ENCODE results near the gene ATP6V0C. TPM values are rescaled to one million over a fixed set of nuclear protein-coding genes. Genes with fewer than 3 reads are reported as not detected.

The ATP6V0C gene
- total RNA-seq, 4 donors from 2014 or later, result 48.1 to 73.0 (median 61.1) TPM

- Histone ChIP-seq H3K27me3 (no peaks in the 10 kb centered on the region), H3K4me1 (peaks cover 0 to 27% (median 7%) of the 10 kb centered on the region in 4 donors), H3K27ac (no peak overlapping the region), H3K4me3 (no peak overlapping the region), H3K9me3 (no peaks in the 10 kb centered on the region), H3K36me3 (peaks cover 0 to 7% (median 0%) of the 10 kb centered on the region in 3 donors)
- no peak for DNase-seq (ENCODE audit: low spot score in 2 of 2)
- TF ChIP-seq EP300 (IDR thresholded peaks at IDR 0.05) (no peak), POLR2A (IDR thresholded peaks at IDR 0.05) (no peak)
- TF ChIP-seq, protein P1, sequence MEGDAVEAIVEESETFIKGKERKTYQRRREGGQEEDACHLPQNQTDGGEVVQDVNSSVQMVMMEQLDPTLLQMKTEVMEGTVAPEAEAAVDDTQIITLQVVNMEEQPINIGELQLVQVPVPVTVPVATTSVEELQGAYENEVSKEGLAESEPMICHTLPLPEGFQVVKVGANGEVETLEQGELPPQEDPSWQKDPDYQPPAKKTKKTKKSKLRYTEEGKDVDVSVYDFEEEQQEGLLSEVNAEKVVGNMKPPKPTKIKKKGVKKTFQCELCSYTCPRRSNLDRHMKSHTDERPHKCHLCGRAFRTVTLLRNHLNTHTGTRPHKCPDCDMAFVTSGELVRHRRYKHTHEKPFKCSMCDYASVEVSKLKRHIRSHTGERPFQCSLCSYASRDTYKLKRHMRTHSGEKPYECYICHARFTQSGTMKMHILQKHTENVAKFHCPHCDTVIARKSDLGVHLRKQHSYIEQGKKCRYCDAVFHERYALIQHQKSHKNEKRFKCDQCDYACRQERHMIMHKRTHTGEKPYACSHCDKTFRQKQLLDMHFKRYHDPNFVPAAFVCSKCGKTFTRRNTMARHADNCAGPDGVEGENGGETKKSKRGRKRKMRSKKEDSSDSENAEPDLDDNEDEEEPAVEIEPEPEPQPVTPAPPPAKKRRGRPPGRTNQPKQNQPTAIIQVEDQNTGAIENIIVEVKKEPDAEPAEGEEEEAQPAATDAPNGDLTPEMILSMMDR (IDR thresholded peaks at IDR 0.05), result no peak
- 81 to 82% methylated on average over 11 to 12 of the region's 12 CpGs for WGBS, 2 donors
Measured at GRCh38 chr16:2480948-2481347, 32.8 kb upstream of the ATP6V0C start.

DNA sequence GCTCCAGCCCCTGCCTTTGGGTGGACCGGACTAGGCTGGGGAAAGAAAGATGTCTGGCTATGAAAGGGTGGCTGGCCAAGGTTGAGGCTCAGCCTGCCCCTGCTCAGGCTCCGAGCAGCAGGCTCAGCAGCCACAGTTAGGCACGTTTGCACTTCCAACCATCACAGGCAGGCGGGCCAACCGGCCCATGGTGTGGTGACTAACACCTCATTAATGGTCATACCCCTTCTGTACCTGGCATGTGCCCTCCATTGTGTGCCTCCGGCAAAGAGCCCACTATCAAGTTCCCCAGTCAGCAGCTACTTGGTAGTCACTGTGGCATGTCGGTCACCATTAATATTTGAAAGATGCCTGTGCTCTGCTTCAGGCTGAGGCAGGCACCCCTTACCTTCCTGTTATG is 32.1 kb upstream of the ATP6V0C start:
- TF ChIP-seq, protein P1 (IDR thresholded peaks at IDR 0.05), result no peak
- TF ChIP-seq EP300 (IDR thresholded peaks at IDR 0.05), result no peak
- TF ChIP-seq POLR2A (IDR thresholded peaks at IDR 0.05), result no peak
- Histone ChIP-seq H3K27ac (no peak overlapping the region), H3K9me3 (no peaks in the 10 kb centered on the region), H3K4me1 (peaks cover 0 to 30% (median 5%) of the 10 kb centered on the region in 4 donors), H3K27me3 (no peaks in the 10 kb centered on the region), H3K4me3 (no peak overlapping the region), H3K36me3 (peaks cover 0 to 7% (median 0%) of the 10 kb centered on the region in 3 donors)
- DNase-seq (ENCODE audit: low spot score in 2 of 2), result no peak
- WGBS, 2 donors, result 65 to 71% methylated on average over 7 of the region's 7 CpGs

GRCh38 chr16:2482249-2482648 is 31.5 kb upstream of the ATP6V0C start:
- TF ChIP-seq POLR2A (IDR thresholded peaks at IDR 0.05) (no peak), EP300 (IDR thresholded peaks at IDR 0.05) (no peak)
- TF ChIP-seq, protein P1 (IDR thresholded peaks at IDR 0.05), result no peak
- Histone ChIP-seq H3K4me1 (peaks cover 0 to 34% (median 7%) of the 10 kb centered on the region in 4 donors), H3K36me3 (peaks cover 0 to 7% (median 0%) of the 10 kb centered on the region in 3 donors), H3K27me3 (no peaks in the 10 kb centered on the region), H3K4me3 (peak overlapping the region in 1 of 4 donors; percentile 33), H3K27ac (peak overlapping the region in 2 of 4 donors; percentile 36 to 61), H3K9me3 (no peaks in the 10 kb centered on the region)
- 67 to 76% methylated on average over 13 of the region's 13 CpGs for WGBS, 2 donors
- no peak for DNase-seq (ENCODE audit: low spot score in 2 of 2)

- H3K4me3 ChIP-seq, result peak overlapping the region in 2 of 4 donors; percentile 21 to 33
- H3K9me3 ChIP-seq, result no peaks in the 10 kb centered on the region
- peaks cover 0 to 7% (median 0%) of the 10 kb centered on the region in 3 donors for H3K36me3 ChIP-seq
- peak; percentile 55 to 59 for DNase-seq (ENCODE audit: low spot score in 2 of 2)
- peak overlapping the region in 3 of 4 donors; percentile 23 to 70 (median 61) for H3K27ac ChIP-seq
- H3K4me1 ChIP-seq, result peaks cover 0 to 40% (median 9%) of the 10 kb centered on the region in 4 donors
- no peaks in the 10 kb centered on the region for H3K27me3 ChIP-seq
- WGBS, 2 donors, result 52 to 57% methylated on average over 32 of the region's 32 CpGs
- peak in 1 of 2 donors; percentile 30 for TF ChIP-seq EP300 (IDR thresholded peaks at IDR 0.05)
- TF ChIP-seq, protein P1 (IDR thresholded peaks at IDR 0.05), result no peak
- no peak for TF ChIP-seq POLR2A (IDR thresholded peaks at IDR 0.05)
Measured at GRCh38 chr16:2482708-2483534, 30.8 kb upstream of the ATP6V0C start.
